SK-MEL-5 (cell line): ENCODE measurements around the gene KRTAP25-1. TPM values are rescaled to one million over a fixed set of nuclear protein-coding genes. Genes with fewer than 3 reads are reported as not detected.

Experiments used
- DNase-seq: peaks from one replicate; pipeline ENCODE4 v3.0.0-alpha.2; 2016; ENCODE audit warnings: low read depth, low spot score
- in situ Hi-C: cut with HindIII; loops from 2 replicates; pipeline ENCODE4 v1.10.0; 2016; ENCODE audit warnings: low sequenced_read_pairs, high pct_unique_total_duplicates, low pct_unique_long_range_greater_than_20kb
- polyA plus RNA-seq, 2 experiments: library from polyadenylated mRNA; depleted of rRNA; stranded (reverse); fragments of >200 nt; gene quantifications; 2 replicates each; pipeline ENCODE4 v1.2.3, GENCODE V29; 2015
- total RNA-seq: library from RNA; depleted of rRNA; stranded (reverse); fragments of >200 nt; shearing (Covaris generic); gene quantifications from 2 replicates; pipeline ENCODE4 v1.2.3, GENCODE V29; 2014; rRNA removed

KRTAP25-1 gene, protein sequence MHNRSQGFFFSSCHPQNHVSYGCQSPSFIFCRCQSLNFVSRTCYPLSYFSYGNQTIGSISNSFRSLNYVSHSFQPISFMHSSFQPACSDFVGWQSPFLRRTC
- total RNA-seq = not detected in 2 replicates
- not detected in 2 replicates for polyA plus RNA-seq (2015; cell fraction: cytosol; rRNA removed)
- polyA plus RNA-seq (2015; cell fraction: nucleus; rRNA removed) = not detected in 2 replicates

DNA sequence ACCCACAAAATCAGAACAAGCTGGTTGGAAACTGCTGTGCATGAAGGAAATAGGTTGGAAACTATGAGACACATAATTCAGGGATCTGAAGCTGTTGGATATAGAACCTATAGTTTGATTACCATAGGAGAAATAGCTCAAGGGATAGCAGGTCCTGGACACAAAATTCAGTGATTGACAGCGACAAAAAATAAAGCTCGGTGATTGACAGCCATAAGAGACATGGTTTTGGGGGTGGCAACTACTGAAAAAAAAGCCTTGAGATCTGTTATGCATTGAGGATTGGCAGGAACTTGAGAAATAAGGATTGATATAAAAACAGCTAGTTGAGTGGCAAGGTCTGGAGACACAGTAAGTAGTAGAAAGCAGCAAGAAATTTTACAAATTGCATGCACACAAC, at the start of gene KRTAP25-1:
TSS of gene KRTAP25-1 (minus strand) at position 300 of the 400 bp plus-strand sequence. CDS start at position 276, 24 bp downstream.
- DNase-seq = no peak
- in situ Hi-C loops = no loop called here

DNA sequence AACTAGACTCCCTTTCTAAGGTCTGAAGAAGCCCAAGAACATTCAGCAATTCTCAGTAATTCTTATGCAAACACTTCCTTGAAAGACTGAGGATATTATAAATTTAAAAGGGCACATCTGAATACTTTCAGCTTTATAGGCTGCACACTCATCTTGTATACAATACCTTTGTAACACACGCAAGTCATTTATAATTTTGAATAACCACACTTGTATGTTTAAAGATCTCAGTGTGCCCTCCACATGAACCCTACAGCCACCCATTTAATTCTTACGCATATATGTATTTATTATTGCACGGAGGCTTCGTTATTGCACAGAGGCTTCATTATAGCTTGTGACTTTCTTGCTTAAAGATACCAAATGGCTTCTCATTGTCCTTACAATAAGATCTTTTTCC, 49.4 kb upstream of the KRTAP25-1 start:
- no peak for DNase-seq
- in situ Hi-C loops = no loop called here

DNA sequence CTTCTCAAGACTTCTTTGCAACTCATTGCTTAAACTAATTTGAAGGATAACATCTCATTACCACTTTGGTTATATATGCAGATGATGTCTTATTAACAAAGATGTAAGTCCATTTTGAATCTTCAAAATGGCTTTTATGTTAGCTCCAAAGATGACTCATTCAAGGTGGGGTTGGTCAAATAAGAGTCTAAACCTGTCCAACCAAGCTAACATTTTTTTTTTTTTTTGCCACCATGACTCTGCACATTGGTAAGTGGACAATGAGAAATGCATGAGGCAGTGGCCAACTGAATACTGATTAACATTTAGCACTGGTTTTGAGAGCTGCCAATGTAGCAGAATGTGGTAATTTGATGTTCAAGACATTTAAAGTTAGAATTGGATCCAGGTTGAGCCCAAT, 48.5 kb upstream of the KRTAP25-1 start:
- in situ Hi-C loops = no loop called here
- DNase-seq = no peak

DNA sequence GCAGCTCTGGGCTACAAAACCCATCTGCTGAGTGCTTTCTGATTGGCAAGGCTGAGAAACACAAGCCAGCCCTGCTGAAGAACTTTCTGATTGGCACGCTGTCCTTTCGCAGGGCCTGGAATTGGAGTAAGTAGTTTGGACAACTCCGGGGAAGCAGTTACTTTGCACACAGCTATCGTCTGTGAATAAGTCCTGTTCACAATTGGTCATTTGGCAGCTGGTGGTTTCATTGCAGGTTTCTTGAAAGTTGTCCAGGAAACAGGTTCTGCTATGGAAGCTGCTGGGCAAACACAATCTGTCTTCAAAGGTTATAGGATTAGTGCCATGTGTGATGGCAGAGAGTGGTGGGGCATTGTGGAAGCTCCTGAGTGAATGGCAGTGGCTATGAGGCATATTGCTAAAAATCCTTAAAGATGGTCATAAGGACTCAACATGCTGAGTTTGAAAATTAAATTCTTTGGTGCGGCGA, 48.0 kb upstream of the KRTAP25-1 start, which contains the start of gene KRTAP27-1:
TSS of gene KRTAP27-1 (minus strand) at position 419 of the 469 bp plus-strand sequence. CDS start at position 393, 26 bp downstream.
- no peak for DNase-seq
- in situ Hi-C loops = no loop called here

DNA sequence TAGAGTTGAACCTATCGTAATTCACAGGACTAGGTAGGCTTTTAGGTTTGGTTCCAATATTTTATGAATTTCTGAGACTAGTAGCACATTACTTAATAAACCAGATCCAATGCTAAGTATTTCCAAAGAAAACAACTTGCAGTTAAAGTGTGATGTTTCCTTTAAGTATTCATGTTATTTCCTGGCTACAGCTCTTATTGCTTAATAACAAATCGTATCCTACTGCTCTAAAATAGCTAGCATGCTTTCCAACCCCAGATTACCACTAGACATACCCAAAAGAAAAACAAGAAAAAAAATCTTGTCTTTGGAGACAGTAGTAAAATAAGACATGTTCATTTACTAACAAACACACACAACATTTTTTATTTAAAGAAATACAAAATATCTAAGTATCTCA, 47.3 kb upstream of the KRTAP25-1 start:
- no peak for DNase-seq
- in situ Hi-C loops = no loop called here

DNA sequence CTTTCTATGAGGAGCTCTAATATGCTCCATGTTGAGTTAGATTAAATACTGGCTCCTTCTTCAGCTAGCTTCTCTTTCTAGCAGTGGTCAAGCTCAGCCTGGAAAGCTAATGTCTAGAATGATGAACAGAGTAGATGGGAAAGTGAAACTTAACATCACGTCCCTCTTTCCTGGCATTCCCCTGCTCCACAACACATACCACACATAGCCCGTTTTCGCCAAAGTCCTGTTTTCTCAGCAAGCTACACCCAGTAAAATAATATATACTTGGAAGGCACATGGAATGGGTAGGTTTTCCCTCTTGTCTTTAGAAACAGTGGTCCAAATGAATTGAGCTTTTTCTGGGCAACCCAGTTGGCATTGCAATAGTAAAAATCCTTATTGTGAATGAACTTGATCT, 44.4 kb upstream of the KRTAP25-1 start:
- in situ Hi-C loops = no loop called here
- no peak for DNase-seq

DNA sequence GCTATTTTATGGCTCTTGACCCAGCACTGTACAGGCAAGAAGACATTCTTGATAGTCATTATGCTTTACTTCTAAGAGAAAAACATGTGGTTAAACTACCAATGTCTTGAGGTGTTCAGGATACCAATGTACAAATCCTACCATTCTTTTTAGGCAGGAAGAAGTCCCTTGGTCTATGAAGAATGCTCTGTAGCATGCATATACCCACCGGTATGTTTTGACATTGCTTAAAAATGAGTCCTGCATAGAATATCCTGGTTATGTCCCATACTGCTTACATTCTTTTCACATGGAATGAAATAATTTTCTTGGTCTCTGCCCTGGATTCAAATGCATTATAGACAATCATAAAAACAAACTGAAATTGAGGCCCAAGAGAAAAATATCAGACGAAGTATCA, 43.4 kb upstream of the KRTAP25-1 start:
- DNase-seq = no peak
- in situ Hi-C loops = no loop called here

DNA sequence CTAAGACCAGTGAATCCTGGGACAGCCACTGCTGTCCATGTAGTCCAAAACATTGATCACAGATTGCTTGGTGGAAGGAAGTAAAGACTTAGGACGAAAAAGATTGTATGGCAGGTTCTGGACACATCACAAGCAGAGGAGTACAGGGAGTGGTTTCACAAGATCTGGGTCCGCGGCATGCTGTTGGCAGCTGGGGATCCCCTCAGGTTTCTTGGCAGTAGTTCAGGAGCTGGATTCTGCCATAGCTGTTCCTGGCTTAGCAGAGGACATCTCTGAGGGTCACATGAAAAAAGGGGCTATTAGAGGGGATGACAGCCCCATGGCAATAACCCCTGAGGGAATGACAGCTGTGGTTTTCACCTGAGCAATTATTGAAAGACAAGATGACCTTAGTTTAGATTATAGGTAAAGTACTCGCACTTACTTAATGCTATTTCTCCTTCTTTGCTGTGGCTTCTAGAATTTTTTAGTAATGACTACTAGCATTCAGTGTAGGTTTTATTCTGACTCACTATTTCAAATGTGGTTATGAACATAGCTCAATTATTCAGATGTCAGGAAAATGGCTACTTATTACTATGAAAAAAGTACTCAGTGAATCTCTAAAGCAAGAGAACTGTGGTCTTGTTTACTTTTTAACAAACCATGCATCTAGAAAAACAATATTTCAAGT, 40.0 kb upstream of the KRTAP25-1 start:
- no peak for DNase-seq
- in situ Hi-C loops = no loop called here

DNA sequence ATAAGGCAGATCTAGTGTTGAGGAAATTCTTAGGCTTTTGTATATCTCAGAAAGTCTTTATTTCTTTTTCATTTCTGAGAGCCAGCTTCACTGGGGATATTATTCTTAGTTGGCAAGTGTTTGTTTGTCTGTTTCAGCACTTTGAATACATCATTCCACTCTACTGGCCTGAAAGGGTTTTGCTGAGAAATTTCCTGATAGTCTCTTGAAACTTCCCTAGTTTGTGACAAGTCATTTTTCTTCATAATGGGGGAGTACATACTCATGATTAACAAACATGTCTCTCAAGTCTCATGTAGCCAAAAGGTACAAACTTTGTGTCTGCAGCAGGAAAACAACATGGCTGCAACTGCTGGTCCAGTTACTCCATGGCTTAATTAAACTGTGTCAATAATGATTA, 37.1 kb upstream of the KRTAP25-1 start:
- in situ Hi-C loops = no loop called here
- DNase-seq = no peak

DNA sequence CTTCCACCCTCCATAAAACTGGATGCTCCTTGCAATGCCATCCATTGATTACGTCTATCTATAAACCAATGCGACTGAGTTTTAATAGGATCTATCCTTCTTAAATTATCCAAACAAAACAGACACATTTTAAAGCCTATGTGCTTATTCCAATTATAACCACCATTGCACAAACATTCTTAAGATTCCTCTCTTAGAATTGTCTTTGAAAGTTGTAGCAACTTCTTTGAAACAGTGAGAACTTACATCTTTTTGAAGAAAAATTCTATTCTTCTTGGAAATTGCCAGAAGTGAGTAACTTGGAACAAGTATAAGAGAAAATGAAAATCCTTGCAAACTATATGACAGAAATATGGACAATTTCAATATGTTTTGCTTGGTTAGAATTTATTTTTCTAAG, 30.9 kb upstream of the KRTAP25-1 start, which contains the start of gene KRTAP26-1:
TSS of gene KRTAP26-1 (minus strand) at position 101 of the 400 bp plus-strand sequence. CDS start 280 bp downstream, outside the sequence.
- DNase-seq = no peak
- in situ Hi-C loops = no loop called here

DNA sequence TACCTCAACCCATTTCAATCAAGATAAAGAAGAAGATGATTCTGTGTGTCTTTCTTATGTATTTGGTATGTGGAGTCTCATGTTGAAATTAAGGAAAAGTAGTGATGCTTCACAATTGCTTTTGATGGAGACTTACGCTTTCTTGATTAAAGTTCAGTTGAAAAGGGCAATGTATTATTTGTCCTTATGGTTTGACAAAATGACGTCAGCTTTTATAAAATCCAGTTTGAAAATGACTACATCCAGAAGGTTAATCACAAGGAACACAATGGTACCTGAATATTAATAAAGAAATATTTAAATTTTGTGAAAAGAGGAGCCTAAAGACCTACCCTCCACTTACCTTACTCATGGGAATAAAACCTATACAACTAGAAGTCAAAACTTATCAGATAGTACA, 26.4 kb upstream of the KRTAP25-1 start:
- in situ Hi-C loops = no loop called here
- no peak for DNase-seq

DNA sequence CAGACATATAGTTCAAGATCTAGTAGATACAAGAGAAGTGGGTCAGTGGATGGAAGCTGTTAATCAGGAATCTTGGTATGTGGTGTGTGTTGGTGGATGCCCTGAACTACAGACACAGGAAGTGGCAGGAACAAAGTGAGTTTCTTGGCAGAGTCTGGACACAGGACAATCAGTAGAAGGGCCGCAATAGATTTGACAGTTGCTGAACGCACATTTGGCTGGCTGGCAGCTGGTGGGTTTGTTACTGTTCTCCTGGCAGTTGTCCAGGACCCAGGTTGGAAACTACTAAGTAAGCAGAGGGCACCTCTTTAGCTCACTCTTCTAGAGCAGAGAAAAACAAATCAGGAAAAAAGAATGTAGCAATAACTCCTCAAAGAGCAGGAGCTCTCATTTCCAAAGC, 17.6 kb upstream of the KRTAP25-1 start:
- in situ Hi-C loops = no loop called here
- DNase-seq = no peak

DNA sequence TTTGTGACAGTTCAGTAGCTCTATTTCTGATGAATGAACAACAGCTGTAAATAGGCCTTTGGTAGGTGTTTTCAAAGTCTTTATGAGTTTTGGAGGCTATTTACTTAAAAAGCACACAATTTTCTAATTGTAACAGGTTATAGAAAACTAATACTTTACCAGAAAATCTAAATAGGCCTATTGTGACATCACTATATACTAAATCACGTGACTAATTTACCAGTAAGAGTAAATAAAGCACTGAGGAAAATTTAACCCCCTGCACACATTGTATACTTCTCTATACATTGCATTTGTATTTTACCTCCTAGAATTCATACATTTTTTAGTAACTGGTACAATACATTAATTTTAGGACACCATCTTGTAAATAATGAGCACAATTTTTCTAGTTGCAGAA, 15.8 kb upstream of the KRTAP25-1 start:
- in situ Hi-C loops = no loop called here
- no peak for DNase-seq

DNA sequence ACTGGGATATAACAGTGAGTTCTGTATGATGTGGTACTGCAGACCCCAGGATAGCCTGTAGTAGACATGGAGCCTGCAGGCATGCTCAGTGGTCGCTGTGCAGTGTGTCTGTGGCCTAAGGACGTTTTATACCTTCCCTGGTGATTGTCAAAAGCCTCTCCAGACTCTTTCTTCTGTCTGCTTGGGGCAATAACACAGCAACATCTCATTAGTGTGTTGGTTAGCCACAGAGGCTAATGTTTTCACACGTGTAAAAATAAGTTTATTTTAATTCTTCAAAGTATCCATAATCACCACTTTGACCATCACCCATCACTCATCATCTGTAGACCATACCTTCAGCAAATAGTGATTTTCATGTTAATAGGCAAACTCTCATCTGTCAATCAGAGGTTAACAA, 6.5 kb downstream of the KRTAP25-1 start, which contains the start of gene KRTAP24-1:
TSS of gene KRTAP24-1 (minus strand) at position 101 of the 400 bp plus-strand sequence. CDS start at position 83, 18 bp downstream.
- in situ Hi-C loops = no loop called here
- no peak for DNase-seq

DNA sequence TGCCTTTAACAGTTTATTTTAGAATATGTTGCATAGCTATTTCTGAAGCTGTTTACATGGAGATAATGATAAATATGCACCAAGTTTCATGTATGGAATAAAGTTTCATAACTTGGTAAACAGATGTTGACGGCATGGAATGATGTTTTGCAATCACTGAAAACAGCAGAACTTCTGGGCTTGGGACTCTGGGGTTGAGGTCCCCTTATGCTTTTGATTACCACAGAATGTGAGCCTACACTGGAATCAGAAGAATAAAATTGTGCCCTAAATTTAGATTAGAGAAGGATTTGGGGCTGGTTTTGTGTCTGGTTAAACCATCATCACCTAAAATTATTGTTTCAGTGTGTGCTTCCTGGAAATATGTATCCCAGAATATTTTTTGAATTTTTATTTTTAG, 17.7 kb downstream of the KRTAP25-1 start:
- in situ Hi-C loops = no loop called here
- DNase-seq = no peak

DNA sequence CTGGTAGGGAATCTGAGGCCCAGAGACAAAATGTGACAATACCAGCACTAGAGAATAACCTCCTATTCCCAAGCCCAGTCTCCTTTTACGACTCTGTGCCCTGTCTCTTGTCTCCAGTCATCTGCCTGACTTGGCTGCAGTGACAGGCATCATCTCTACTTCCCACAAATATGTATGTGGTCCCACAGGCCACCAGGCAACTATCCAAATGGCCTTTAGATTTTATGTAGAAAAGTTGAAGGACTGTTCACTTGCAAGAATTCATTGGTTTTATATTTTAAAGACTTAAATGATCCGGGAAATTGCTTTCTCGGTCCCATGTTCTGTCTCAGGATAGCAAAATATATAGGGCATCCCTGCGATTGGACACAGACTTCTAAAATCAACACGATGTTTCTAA, 18.2 kb downstream of the KRTAP25-1 start:
- in situ Hi-C loops = no loop called here
- no peak for DNase-seq

DNA sequence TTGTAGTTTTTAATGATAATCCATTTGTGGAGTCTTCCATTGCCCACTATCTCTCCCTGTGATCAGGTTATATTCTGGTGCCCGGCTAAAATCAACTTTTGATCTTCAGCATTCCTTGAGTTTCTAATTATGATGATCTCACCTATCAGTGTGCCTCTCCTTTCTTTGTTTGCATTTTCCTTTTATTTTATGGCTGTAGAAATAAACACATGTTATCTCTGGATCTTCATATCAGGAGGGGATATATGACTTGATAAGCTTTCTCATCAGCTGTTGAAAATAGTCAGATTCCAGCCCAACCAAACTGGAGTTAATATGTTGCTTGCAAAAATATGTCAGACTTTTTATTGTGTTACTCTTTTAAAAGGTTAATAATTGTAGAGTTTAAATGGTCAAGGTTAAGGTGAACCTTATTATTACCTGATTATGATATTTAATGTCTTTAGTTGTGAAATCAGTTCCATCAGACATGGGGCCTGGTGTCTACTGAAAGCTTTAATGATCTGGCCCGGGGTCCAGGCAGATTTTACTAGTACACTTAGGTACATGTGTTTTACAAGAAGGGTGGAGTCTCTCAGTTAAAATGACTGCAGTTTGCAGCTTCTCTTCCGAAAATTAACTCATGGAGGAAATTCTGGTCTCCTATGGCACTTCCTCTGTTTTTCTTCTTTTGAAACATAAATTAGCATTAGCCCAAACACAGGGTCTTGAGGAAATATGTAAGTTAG, 19.3 kb downstream of the KRTAP25-1 start:
- in situ Hi-C loops = no loop called here
- no peak for DNase-seq

DNA sequence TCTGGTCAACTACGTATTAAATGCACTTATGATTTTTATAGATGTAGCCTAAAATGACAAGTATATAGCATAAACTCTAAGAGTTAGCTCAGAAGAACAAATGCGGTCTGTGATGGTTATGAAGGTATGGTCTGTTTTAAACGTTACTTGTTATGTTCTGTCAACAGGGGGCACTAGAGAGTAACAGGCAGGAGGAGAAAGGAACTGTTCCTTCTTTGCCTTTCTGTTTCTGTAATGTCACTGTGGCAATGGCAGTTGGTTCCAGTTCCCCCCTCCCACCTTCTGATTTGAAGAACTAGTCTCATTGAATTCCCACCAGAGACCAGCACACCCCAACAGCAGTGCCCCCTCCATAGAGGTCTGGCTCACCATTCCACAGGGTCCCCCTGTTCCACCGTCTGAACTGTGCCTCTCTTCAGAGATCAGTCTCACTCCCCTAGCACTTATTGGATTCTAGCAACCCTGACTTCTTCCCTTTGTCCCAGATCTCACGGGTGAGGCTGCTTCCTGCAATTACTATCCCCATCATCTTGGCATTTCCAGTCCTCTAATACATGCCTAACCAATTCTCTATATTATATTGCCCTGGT, 20.6 kb downstream of the KRTAP25-1 start:
- DNase-seq = peak; percentile 58
- in situ Hi-C loops = no loop called here
